HepG2 (cell line): ENCODE measurements around the gene GFOD1.
A peak's percentile ranks its signal among the peaks of the same experiment; 100 is the strongest.

Experiments used
- KLF13 ChIP-seq: sonication (generic); formaldehyde crosslinking; IDR thresholded peaks from 2 replicates; pipeline ENCODE4 v1.4.0; 2020; ENCODE audit warnings: mild to moderate bottlenecking, missing genetic modification reagents
- NR1H2 ChIP-seq: sonication (generic); formaldehyde crosslinking; IDR thresholded peaks from 2 replicates; pipeline ENCODE4 v1.8.1; 2022; ENCODE audit warnings: low read depth, missing genetic modification reagents, borderline replicate concordance
- NR2F1 ChIP-seq, 2 experiments: fragments of 450-650 bp in 1 of 2; formaldehyde crosslinking in 1 of 2; IDR thresholded peaks; 2 replicates each; pipeline versions ENCODE4 v1.5.0 to v1.6.1; 2016 to 2020; ENCODE audit warnings: mild to moderate bottlenecking in 1 of 2, missing compliant biosample characterization in 1 of 2, missing genetic modification reagents in 1 of 2, moderate library complexity in 1 of 2
- ZBTB21 ChIP-seq: sonication (generic); formaldehyde crosslinking; IDR thresholded peaks from 2 replicates; pipeline ENCODE4 v1.4.0; 2020; ENCODE audit warnings: missing genetic modification reagents
- ZFP36 ChIP-seq: fragments of 150-350 bp; IDR thresholded peaks from 2 replicates; pipeline ENCODE4 v1.6.1; 2018; ENCODE audit warnings: borderline replicate concordance, low read length, low read depth; ENCODE audit not compliant: partially characterized antibody
- ZKSCAN1 ChIP-seq: fragments of 150-350 bp; IDR thresholded peaks from 2 replicates; pipeline ENCODE4 v1.6.1; 2014; ENCODE audit warnings: low read length
- ZNF296 ChIP-seq: sonication (generic); formaldehyde crosslinking; conservative IDR thresholded peaks from 2 replicates; pipeline ENCODE4 v1.5.0; 2020; ENCODE audit warnings: mild to moderate bottlenecking, missing genetic modification reagents
- ZNF350 ChIP-seq: sonication (generic); formaldehyde crosslinking; IDR thresholded peaks from 2 replicates; pipeline ENCODE4 v1.4.0; 2020; ENCODE audit warnings: mild to moderate bottlenecking, low read depth, missing genetic modification reagents, borderline replicate concordance
- TF ChIP-seq, protein P1 (sequence below): sonication (generic); formaldehyde crosslinking; IDR thresholded peaks from 2 replicates; pipeline ENCODE4 v1.5.1; 2020; ENCODE audit warnings: mild to moderate bottlenecking, missing genetic modification reagents, moderate library complexity

- TF ChIP-seq NR1H2 (CRISPR knock-in tag) = no peak
- TF ChIP-seq ZNF350 (CRISPR knock-in tag) = peak; percentile 40; the same call in 1 of the 2 replicates
- TF ChIP-seq ZFP36 = no peak
- TF ChIP-seq KLF13 (CRISPR knock-in tag) = no peak
- no peak for TF ChIP-seq NR2F1 (CRISPR knock-in tag; IDR thresholded peaks at IDR 0.05)
- no peak; the same call in 1 of the 2 replicates for TF ChIP-seq ZNF296 (CRISPR knock-in tag)
- TF ChIP-seq, protein P1, sequence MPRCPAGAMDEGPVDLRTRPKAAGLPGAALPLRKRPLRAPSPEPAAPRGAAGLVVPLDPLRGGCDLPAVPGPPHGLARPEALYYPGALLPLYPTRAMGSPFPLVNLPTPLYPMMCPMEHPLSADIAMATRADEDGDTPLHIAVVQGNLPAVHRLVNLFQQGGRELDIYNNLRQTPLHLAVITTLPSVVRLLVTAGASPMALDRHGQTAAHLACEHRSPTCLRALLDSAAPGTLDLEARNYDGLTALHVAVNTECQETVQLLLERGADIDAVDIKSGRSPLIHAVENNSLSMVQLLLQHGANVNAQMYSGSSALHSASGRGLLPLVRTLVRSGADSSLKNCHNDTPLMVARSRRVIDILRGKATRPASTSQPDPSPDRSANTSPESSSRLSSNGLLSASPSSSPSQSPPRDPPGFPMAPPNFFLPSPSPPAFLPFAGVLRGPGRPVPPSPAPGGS = 0 out of 2 replicates have a peak, but pooled peaks have one; percentile 56
- no peak for TF ChIP-seq ZKSCAN1
- TF ChIP-seq ZBTB21 = no peak
These were observed at the start of gene GFOD1 for GRCh38 chr6:13487122-13488014.
